ENCODE data around the gene WRNIP1.

The WRNIP1 gene

GRCh38 chr6:2790588-2791449 is 25.6 kb downstream of the WRNIP1 start:
- in situ Hi-C loops (cut with MboI; ENCODE audit: low pct_unique_long_range_greater_than_20kb, low sequenced_read_pairs, unreplicated experiment) = no loop called here
- peak; percentile 72 for DNase-seq (ENCODE audit: low spot score)
- TF ChIP-seq CTCF (IDR thresholded peaks at IDR 0.05; ENCODE audit: extremely low read depth, insufficient read depth, missing control alignments) = peak; percentile 64

- DNase-seq (ENCODE audit: low spot score) = no peak
- TF ChIP-seq CTCF (IDR thresholded peaks at IDR 0.05; ENCODE audit: extremely low read depth, insufficient read depth, missing control alignments) = no peak
- in situ Hi-C loops (cut with MboI; ENCODE audit: low pct_unique_long_range_greater_than_20kb, low sequenced_read_pairs, unreplicated experiment) = no loop called here
Observed at GRCh38 chr6:2791450-2791974, 26.3 kb downstream of the WRNIP1 start.

GRCh38 chr6:2792330-2793110 is 27.3 kb downstream of the WRNIP1 start:
- no peak for DNase-seq (ENCODE audit: low spot score)
- in situ Hi-C loops (cut with MboI; ENCODE audit: low pct_unique_long_range_greater_than_20kb, low sequenced_read_pairs, unreplicated experiment) = no loop called here
- no peak for TF ChIP-seq CTCF (IDR thresholded peaks at IDR 0.05; ENCODE audit: extremely low read depth, insufficient read depth, missing control alignments)

GRCh38 chr6:2793534-2794151 is 28.4 kb downstream of the WRNIP1 start:
- in situ Hi-C loops (cut with MboI; ENCODE audit: low pct_unique_long_range_greater_than_20kb, low sequenced_read_pairs, unreplicated experiment) = no loop called here
- DNase-seq (ENCODE audit: low spot score) = peak; percentile 36
- no peak for TF ChIP-seq CTCF (IDR thresholded peaks at IDR 0.05; ENCODE audit: extremely low read depth, insufficient read depth, missing control alignments)

GRCh38 chr6:2794171-2794730 is 29.1 kb downstream of the WRNIP1 start:
- no peak for TF ChIP-seq CTCF (IDR thresholded peaks at IDR 0.05; ENCODE audit: extremely low read depth, insufficient read depth, missing control alignments)
- in situ Hi-C loops (cut with MboI; ENCODE audit: low pct_unique_long_range_greater_than_20kb, low sequenced_read_pairs, unreplicated experiment) = no loop called here
- no peak for DNase-seq (ENCODE audit: low spot score)

GRCh38 chr6:2795162-2795561 is 30.0 kb downstream of the WRNIP1 start:
- DNase-seq (ENCODE audit: low spot score) = no peak
- in situ Hi-C loops (cut with MboI; ENCODE audit: low pct_unique_long_range_greater_than_20kb, low sequenced_read_pairs, unreplicated experiment) = no loop called here
- TF ChIP-seq CTCF (IDR thresholded peaks at IDR 0.05; ENCODE audit: extremely low read depth, insufficient read depth, missing control alignments) = no peak
